Tibial nerve (tissue), 4 donors: ENCODE data around the gene PFKFB4.

ENCODE experiments used
- CTCF ChIP-seq, 5 experiments: fragments of 200-600 bp in 3 of 5; fragments of 450-650 bp in 2 of 5; sonication (generic) in 3 of 5; IDR thresholded peaks; one replicate each; pipeline ENCODE4 v1.5.1; 2016 to 2019; ENCODE audit warnings: antibody characterized with exemption in 5 of 5, mild to moderate bottlenecking in 3 of 5, moderate library complexity in 2 of 5
- EP300 ChIP-seq, 2 donors: sonication (generic); formaldehyde crosslinking; IDR thresholded peaks; one replicate each; pipeline ENCODE4 v1.6.1; 2017; ENCODE audit warnings: antibody characterized with exemption in 2 of 2, mild to moderate bottlenecking in 1 of 2
- POLR2A ChIP-seq, 2 donors: fragments of 450-650 bp; IDR thresholded peaks; one replicate each; pipeline ENCODE4 v1.6.1; 2017; ENCODE audit warnings: antibody characterized with exemption in 2 of 2, mild to moderate bottlenecking in 2 of 2, moderate library complexity in 2 of 2

- TF ChIP-seq CTCF (IDR thresholded peaks at IDR 0.05) (no peak), POLR2A (IDR thresholded peaks at IDR 0.05) (no peak), EP300 (IDR thresholded peaks at IDR 0.05) (no peak)
These were observed 8.5 kb downstream of the PFKFB4 start for GRCh38 chr3:48548126-48548525.
